IMR-90 (cell line): ENCODE results near the gene CD101. TPM values are rescaled to one million over a fixed set of nuclear protein-coding genes. Genes with fewer than 3 reads are reported as not detected.

ENCODE experiments used
- ATAC-seq: fragments of 200-7000 bp; cut with Tn5 transposase; 2 replicates; pipeline ENCODE4 v1.9.1; 2020; ENCODE audit warnings: low read depth, mild to moderate bottlenecking, moderate library complexity
- BruUV-seq: library from RNA; stranded (reverse); fragments of 400-500 nt; replicated peaks from 2 replicates; lab custom pipeline; 2021; lab: Mats Ljungman, UMichigan
- CTCF ChIA-PET: fragments of 300-600 bp; formaldehyde crosslinking; extraction: SDS; loops from one replicate; lab custom pipeline; 2021; ENCODE audit warnings: antibody characterized with exemption; lab: Yijun Ruan, JAX
- POLR2A ChIA-PET: fragments of 300-600 bp; sonication (Branson Sonifier 250); formaldehyde crosslinking; loops from one replicate; lab custom pipeline; 2022; ENCODE audit warnings: antibody characterized with exemption; ENCODE audit not compliant: unreplicated experiment; lab: Charles Lee
- DNase-seq: peaks from one replicate; pipeline ENCODE4 v3.0.0; 2013
- H2AFZ ChIP-seq: replicated peaks from 2 replicates; pipeline ENCODE3; 2013; ENCODE audit warnings: low read length, mild to moderate bottlenecking; ENCODE audit not compliant: poor library complexity
- H2AK5ac ChIP-seq: 2 replicates; pipeline ENCODE4 v1.6.1; 2013; ENCODE audit warnings: low read depth, low read length, inconsistent platforms
- H2AK9ac ChIP-seq: replicated peaks from 2 replicates; pipeline ENCODE3; 2013; ENCODE audit warnings: mild to moderate bottlenecking, low read depth, low read length, moderate library complexity; ENCODE audit not compliant: poor library complexity
- H2BK120ac ChIP-seq: 2 replicates; pipeline ENCODE4 v1.6.1; 2013; ENCODE audit warnings: low read depth, low read length, inconsistent platforms
- H2BK15ac ChIP-seq: 3 replicates; pipeline ENCODE4 v1.6.1; 2013; ENCODE audit warnings: low read depth, low read length, inconsistent platforms
- H2BK20ac ChIP-seq: 2 replicates; pipeline ENCODE4 v1.6.1; 2013; ENCODE audit warnings: low read depth, mild to moderate bottlenecking, inconsistent platforms, low read length, moderate library complexity
- H2BK5ac ChIP-seq: 2 replicates; pipeline ENCODE4 v1.6.1; 2013; ENCODE audit warnings: mild to moderate bottlenecking, low read depth, low read length, inconsistent platforms; ENCODE audit not compliant: poor library complexity, severe bottlenecking
- H3K14ac ChIP-seq: replicated peaks from 2 replicates; pipeline ENCODE4 v1.6.1; 2013; ENCODE audit warnings: low read depth, low read length, inconsistent platforms
- H3K18ac ChIP-seq: 2 replicates; pipeline ENCODE4 v1.6.1; 2013; ENCODE audit warnings: low read depth, low read length, control low read depth
- H3K23ac ChIP-seq: 2 replicates; pipeline ENCODE4 v1.6.1; 2013; ENCODE audit warnings: low read depth, low read length, inconsistent platforms
- H3K27ac ChIP-seq: 2 replicates; pipeline ENCODE4 v1.5.1; 2013; ENCODE audit warnings: mild to moderate bottlenecking, control low read depth, low read length; ENCODE audit not compliant: insufficient read depth
- H3K27me3 ChIP-seq: 2 replicates; pipeline ENCODE4 v1.6.1; 2013; ENCODE audit warnings: low read length; ENCODE audit not compliant: control insufficient read depth, insufficient read depth
- H3K36me3 ChIP-seq: 2 replicates; pipeline ENCODE4 v1.6.1; 2013; ENCODE audit warnings: low read length, mixed read lengths; ENCODE audit not compliant: control insufficient read depth, insufficient read depth
- H3K4ac ChIP-seq: 2 replicates; pipeline ENCODE4 v1.6.1; 2013; ENCODE audit warnings: low read depth, low read length, inconsistent platforms
- H3K4me1 ChIP-seq: 2 replicates; pipeline ENCODE4 v1.6.1; 2013; ENCODE audit warnings: low read length, mixed read lengths; ENCODE audit not compliant: control insufficient read depth, insufficient read depth
- H3K4me2 ChIP-seq: 2 replicates; pipeline ENCODE4 v1.6.1; 2013; ENCODE audit warnings: low read depth, mild to moderate bottlenecking, control low read depth, low read length, moderate library complexity
- H3K4me3 ChIP-seq: 2 replicates; pipeline ENCODE4 v1.5.1; 2013; ENCODE audit warnings: low read depth, mild to moderate bottlenecking, control low read depth, low read length, moderate library complexity; ENCODE audit not compliant: insufficient read depth
- H3K56ac ChIP-seq: 2 replicates; pipeline ENCODE4 v1.6.1; 2013; ENCODE audit warnings: low read length, inconsistent platforms; ENCODE audit not compliant: insufficient read depth; ENCODE audit errors: extremely low read depth
- H3K79me1 ChIP-seq, 2 experiments: 2 replicates each; pipeline ENCODE4 v1.6.1; 2013; ENCODE audit warnings: low read length in 2 of 2, inconsistent platforms in 1 of 2, low read depth in 1 of 2
- H3K9ac ChIP-seq: 2 replicates; pipeline ENCODE4 v1.6.1; 2013; ENCODE audit warnings: low read depth, low read length, control low read depth
- H3K9me1 ChIP-seq: 2 replicates; pipeline ENCODE4 v1.6.1; 2013; ENCODE audit warnings: low read length, inconsistent platforms; ENCODE audit not compliant: insufficient read depth
- H3K9me3 ChIP-seq: 2 replicates; pipeline ENCODE4 v1.6.1; 2013; ENCODE audit warnings: low read length; ENCODE audit not compliant: control insufficient read depth, insufficient read depth
- H4K20me1 ChIP-seq: 2 replicates; pipeline ENCODE4 v1.6.1; 2013; ENCODE audit warnings: low read length, inconsistent platforms; ENCODE audit not compliant: insufficient read depth
- H4K5ac ChIP-seq: 2 replicates; pipeline ENCODE4 v1.6.1; 2013; ENCODE audit warnings: mild to moderate bottlenecking, low read depth, low read length, control low read depth
- H4K8ac ChIP-seq, 2 experiments: 2 replicates each; pipeline ENCODE4 v1.6.1; 2013; ENCODE audit warnings: low read depth in 2 of 2, low read length in 2 of 2, control low read depth in 1 of 2, inconsistent platforms in 1 of 2
- H4K91ac ChIP-seq: 2 replicates; pipeline ENCODE4 v1.6.1; 2013; ENCODE audit warnings: low read depth, low read length, inconsistent platforms; ENCODE audit not compliant: insufficient read depth
- BHLHE40 ChIP-seq: fragments of 150-350 bp; IDR thresholded peaks from 2 replicates; pipeline ENCODE4 v1.6.1; 2016; ENCODE audit warnings: mild to moderate bottlenecking, low read depth, low read length
- CEBPB ChIP-seq: IDR thresholded peaks from 2 replicates; pipeline ENCODE4 v1.6.1; 2012; ENCODE audit warnings: low read depth, low read length, improper control_type of control experiment
- FOS ChIP-seq: fragments of 150-350 bp; IDR thresholded peaks from 2 replicates; pipeline ENCODE4 v1.6.1; 2016; ENCODE audit warnings: low read depth, low read length
- MXI1 ChIP-seq: IDR thresholded peaks from 2 replicates; pipeline ENCODE4 v1.6.1; 2012; ENCODE audit warnings: low read depth, mild to moderate bottlenecking, low read length, moderate library complexity, borderline replicate concordance
- NFE2L2 ChIP-seq: fragments of 150-350 bp; IDR thresholded peaks from 2 replicates; pipeline ENCODE4 v1.6.1; 2016; ENCODE audit warnings: low read depth, mild to moderate bottlenecking, low read length
- RCOR1 ChIP-seq: IDR thresholded peaks from 2 replicates; pipeline ENCODE4 v1.6.1; 2012; ENCODE audit warnings: mild to moderate bottlenecking, low read length, improper control_type of control experiment; ENCODE audit not compliant: insufficient replicate concordance
- RFX5 ChIP-seq: IDR thresholded peaks from 2 replicates; pipeline ENCODE4 v1.8.0; 2012; ENCODE audit warnings: low read depth, mild to moderate bottlenecking, low read length, moderate library complexity
- SMC3 ChIP-seq: fragments of 150-350 bp; IDR thresholded peaks from 2 replicates; pipeline ENCODE4 v1.6.1; 2016; ENCODE audit warnings: low read depth, mild to moderate bottlenecking, antibody characterized with exemption, low read length, moderate library complexity
- WGBS, 2 experiments: methylation state at CpG; one replicate each; pipeline versions ENCODE4 v1.1.5 to v1.1.7; 2013; ENCODE audit warnings: missing lambda C conversion rate in 2 of 2; ENCODE audit not compliant: insufficient read length in 1 of 2; ENCODE audit errors: extremely low coverage in 2 of 2; 5-methylcytosine and 5-hydroxymethylcytosine counted together
- dilution Hi-C: fragments of 300-500 bp; cut with HindIII; formaldehyde crosslinking; loops from one replicate; pipeline ENCODE4 v1.14.3; 2018; ENCODE audit warnings: low sequenced_read_pairs; ENCODE audit not compliant: unreplicated experiment
- in situ Hi-C: fragments of 300-500 bp; cut with MboI; formaldehyde crosslinking; loops from 3 replicates; pipeline ENCODE4 v1.14.3; 2019; ENCODE audit warnings: low sequenced_read_pairs, inconsistent platforms, mixed read lengths
- intact Hi-C: fragments of 100-400 bp; cut with micrococcal nuclease; formaldehyde crosslinking; loops from 2 replicates; pipeline ENCODE4 v1.10.0; 2022
- polyA plus RNA-seq, 3 experiments: library from polyadenylated mRNA; depleted of rRNA; stranded (reverse); fragments of >200 nt; gene quantifications; 2 replicates each; pipeline ENCODE4 v1.2.3, GENCODE V29; 2012; ENCODE audit warnings: low replicate concordance in 1 of 3
- total RNA-seq: library from RNA; depleted of rRNA; stranded (reverse); fragments of >200 nt; gene quantifications from 2 replicates; pipeline ENCODE4 v1.2.3, GENCODE V29; 2012
- TF ChIP-seq, protein P1 (sequence below): fragments of 150-350 bp; IDR thresholded peaks from 2 replicates; pipeline ENCODE4 v1.6.1; 2017; ENCODE audit warnings: mild to moderate bottlenecking, antibody characterized with exemption, low read length, low read depth
- TF ChIP-seq, protein P2 (sequence below): conservative IDR thresholded peaks from 2 replicates; pipeline ENCODE4 v1.5.1; 2012; ENCODE audit warnings: mild to moderate bottlenecking, low read depth, low read length, improper control_type of control experiment

Gene CD101
- total and polyA plus RNA-seq, 2 of the 4 experiments (the other 2 are of a cell fraction): not detected

DNA sequence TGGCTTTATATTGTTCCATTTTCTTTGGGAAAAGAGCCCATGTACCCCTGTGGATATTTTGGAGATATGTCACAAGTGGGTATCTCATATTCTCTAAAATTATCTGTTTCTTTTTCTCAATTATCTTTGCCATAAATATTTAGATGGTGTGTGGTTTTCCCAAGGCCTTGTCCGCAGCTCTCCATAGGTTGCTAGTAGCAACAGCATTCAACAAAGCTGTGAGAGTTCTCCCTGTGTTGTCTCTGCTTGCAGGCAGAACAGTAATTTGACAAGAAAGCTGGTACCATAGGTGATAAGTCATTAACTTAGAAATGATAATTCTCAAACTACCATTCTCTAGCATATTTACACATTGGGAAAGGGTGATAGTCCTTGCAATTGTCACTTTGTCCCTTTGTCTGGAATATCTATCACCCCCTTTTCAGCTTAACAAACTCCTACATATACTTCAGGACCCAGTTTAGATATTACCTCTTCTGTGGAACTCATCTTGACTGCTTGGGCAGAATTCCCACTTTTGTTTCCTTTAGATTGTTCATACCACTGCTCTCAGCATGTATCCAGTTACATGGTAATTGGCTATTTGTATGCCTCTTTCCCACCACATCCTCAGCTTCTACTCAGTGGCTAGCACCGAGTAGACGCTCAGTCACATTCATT, 8.9 kb downstream of the CD101 start:
- intact Hi-C loops: no loop called here
- no peak overlapping the region for H3K4me3 ChIP-seq
- no peak overlapping the region for H2AK9ac ChIP-seq
- no peak for DNase-seq
- H2AK5ac ChIP-seq: no peak overlapping the region
- no peak for TF ChIP-seq RCOR1
- no peak for TF ChIP-seq MXI1
- TF ChIP-seq, protein P1, sequence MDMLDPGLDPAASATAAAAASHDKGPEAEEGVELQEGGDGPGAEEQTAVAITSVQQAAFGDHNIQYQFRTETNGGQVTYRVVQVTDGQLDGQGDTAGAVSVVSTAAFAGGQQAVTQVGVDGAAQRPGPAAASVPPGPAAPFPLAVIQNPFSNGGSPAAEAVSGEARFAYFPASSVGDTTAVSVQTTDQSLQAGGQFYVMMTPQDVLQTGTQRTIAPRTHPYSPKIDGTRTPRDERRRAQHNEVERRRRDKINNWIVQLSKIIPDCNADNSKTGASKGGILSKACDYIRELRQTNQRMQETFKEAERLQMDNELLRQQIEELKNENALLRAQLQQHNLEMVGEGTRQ: no peak
- TF ChIP-seq SMC3: no peak
- TF ChIP-seq, protein P2, sequence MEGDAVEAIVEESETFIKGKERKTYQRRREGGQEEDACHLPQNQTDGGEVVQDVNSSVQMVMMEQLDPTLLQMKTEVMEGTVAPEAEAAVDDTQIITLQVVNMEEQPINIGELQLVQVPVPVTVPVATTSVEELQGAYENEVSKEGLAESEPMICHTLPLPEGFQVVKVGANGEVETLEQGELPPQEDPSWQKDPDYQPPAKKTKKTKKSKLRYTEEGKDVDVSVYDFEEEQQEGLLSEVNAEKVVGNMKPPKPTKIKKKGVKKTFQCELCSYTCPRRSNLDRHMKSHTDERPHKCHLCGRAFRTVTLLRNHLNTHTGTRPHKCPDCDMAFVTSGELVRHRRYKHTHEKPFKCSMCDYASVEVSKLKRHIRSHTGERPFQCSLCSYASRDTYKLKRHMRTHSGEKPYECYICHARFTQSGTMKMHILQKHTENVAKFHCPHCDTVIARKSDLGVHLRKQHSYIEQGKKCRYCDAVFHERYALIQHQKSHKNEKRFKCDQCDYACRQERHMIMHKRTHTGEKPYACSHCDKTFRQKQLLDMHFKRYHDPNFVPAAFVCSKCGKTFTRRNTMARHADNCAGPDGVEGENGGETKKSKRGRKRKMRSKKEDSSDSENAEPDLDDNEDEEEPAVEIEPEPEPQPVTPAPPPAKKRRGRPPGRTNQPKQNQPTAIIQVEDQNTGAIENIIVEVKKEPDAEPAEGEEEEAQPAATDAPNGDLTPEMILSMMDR: no peak
- TF ChIP-seq BHLHE40: no peak
- TF ChIP-seq CEBPB: no peak
- TF ChIP-seq NFE2L2: no peak
- no peak for TF ChIP-seq RFX5
- no peak for TF ChIP-seq FOS
- no peaks in the 10 kb centered on the region for H3K27me3 ChIP-seq
- no peak overlapping the region for H2BK5ac ChIP-seq
- H2AFZ ChIP-seq: no peak overlapping the region
- H3K36me3 ChIP-seq: no peaks in the 10 kb centered on the region
- CTCF ChIA-PET: no interaction called here
- in situ Hi-C loops: no loop called here
- BruUV-seq: no TSS peak
- no peak overlapping the region for H3K14ac ChIP-seq
- H3K4me2 ChIP-seq: no peak overlapping the region
- no peak overlapping the region for H3K4ac ChIP-seq
- no peak overlapping the region for H2BK120ac ChIP-seq
- H3K23ac ChIP-seq: no peak overlapping the region
- ATAC-seq: no peak
- no CpG with 5 or more reads among the region's 3 CpGs for WGBS, 2 experiments
- no peak overlapping the region for H4K91ac ChIP-seq
- H3K9me3 ChIP-seq: no peaks in the 10 kb centered on the region
- no peaks in the 10 kb centered on the region for H4K20me1 ChIP-seq
- H3K56ac ChIP-seq: no peak overlapping the region
- no peak overlapping the region for H3K27ac ChIP-seq
- H3K9ac ChIP-seq: no peak overlapping the region
- no peak overlapping the region for H2BK15ac ChIP-seq
- no peak overlapping the region for H4K5ac ChIP-seq
- no peak overlapping the region for H3K18ac ChIP-seq
- dilution Hi-C loops: no loop called here
- H3K79me1 ChIP-seq: no peaks in the 10 kb centered on the region
- POLR2A ChIA-PET: no interaction called here
- H2BK20ac ChIP-seq: no peak overlapping the region
- no peak overlapping the region for H4K8ac ChIP-seq
- H3K4me1 ChIP-seq: no peaks in the 10 kb centered on the region
- H3K9me1 ChIP-seq: no peaks in the 10 kb centered on the region
